ENCODE data around the gene GASK1B.

GASK1B gene

GRCh38 chr4:158172261-158173258, at the start of gene GASK1B:
TSS of gene GASK1B (minus strand) at chr4:158173025. CDS start at chr4:158171375, 1,650 bp downstream.
- DNase-seq: peak; percentile 70

GRCh38 chr4:158219623-158220022, 46.8 kb upstream of the GASK1B start:
- no peak for DNase-seq

- no peak for DNase-seq
Observed at GRCh38 chr4:158217763-158218162, 44.9 kb upstream of the GASK1B start.

GRCh38 chr4:158214856-158215255, 42.0 kb upstream of the GASK1B start:
- DNase-seq: no peak

GRCh38 chr4:158213466-158213865, 40.6 kb upstream of the GASK1B start:
- DNase-seq: peak; percentile 40

GRCh38 chr4:158211222-158211621, 38.4 kb upstream of the GASK1B start:
- peak; percentile 33 for DNase-seq

- DNase-seq: peak; percentile 94
Observed at GRCh38 chr4:158209825-158210807, 37.3 kb upstream of the GASK1B start, which contains the start of gene TMEM144. TSS of gene TMEM144 (plus strand) at chr4:158210486. CDS start at chr4:158212668, 2,182 bp downstream.

GRCh38 chr4:158208963-158209640, 36.3 kb upstream of the GASK1B start:
- DNase-seq: peak; percentile 82

- no peak for DNase-seq
Observed at GRCh38 chr4:158203929-158204328, 31.1 kb upstream of the GASK1B start.

GRCh38 chr4:158203436-158203835, 30.6 kb upstream of the GASK1B start:
- DNase-seq: peak; percentile 47

- peak; percentile 64 for DNase-seq
Observed at GRCh38 chr4:158202481-158202880, 29.7 kb upstream of the GASK1B start.

- DNase-seq: peak; percentile 57
Observed at GRCh38 chr4:158201876-158202275, 29.1 kb upstream of the GASK1B start.

- peak; percentile 42 for DNase-seq
Observed at GRCh38 chr4:158201322-158201721, 28.5 kb upstream of the GASK1B start.

GRCh38 chr4:158200214-158200613, 27.4 kb upstream of the GASK1B start:
- no peak for DNase-seq

- DNase-seq: no peak
Observed at GRCh38 chr4:158197194-158197776, 24.5 kb upstream of the GASK1B start.

- DNase-seq: no peak
Observed at GRCh38 chr4:158195297-158195696, 22.5 kb upstream of the GASK1B start.

GRCh38 chr4:158193171-158193749, 20.4 kb upstream of the GASK1B start:
- peak; percentile 52 for DNase-seq

GRCh38 chr4:158192439-158193158, 19.8 kb upstream of the GASK1B start:
- DNase-seq: no peak

GRCh38 chr4:158190718-158191117, 17.9 kb upstream of the GASK1B start:
- DNase-seq: no peak

GRCh38 chr4:158189422-158189821, 16.6 kb upstream of the GASK1B start:
- peak; percentile 60 for DNase-seq

- DNase-seq: no peak
Observed at GRCh38 chr4:158186815-158187214, 14.0 kb upstream of the GASK1B start.
